ENCODE measurements around the gene LAMA2. TPM values are rescaled to one million over a fixed set of nuclear protein-coding genes. Genes with fewer than 3 reads are reported as not detected.

Gene LAMA2
- polyA plus RNA-seq, 1 of the 3 experiments (the other 2 are of a cell fraction): 0.92 TPM

DNA sequence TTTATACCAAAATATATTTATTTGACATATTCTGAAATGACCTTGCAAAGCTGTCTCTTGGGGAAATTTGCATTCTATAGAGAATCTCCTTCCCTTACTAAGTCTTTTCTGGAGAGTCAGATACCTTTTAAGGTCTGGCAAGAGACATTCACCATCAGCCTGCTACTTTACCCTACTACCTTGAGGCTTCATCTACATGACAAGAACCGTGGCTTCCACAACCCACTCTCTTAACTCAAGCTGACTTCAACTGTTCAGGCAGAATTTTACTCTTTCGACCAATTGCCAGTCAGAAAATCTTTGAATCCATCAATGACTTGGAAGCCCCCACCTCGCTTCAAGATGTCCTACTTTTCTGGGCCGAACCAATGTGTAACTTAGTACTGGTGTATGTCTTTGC, 314.2 kb downstream of the LAMA2 start:
- no peak overlapping the region for H3K4me2 ChIP-seq
- no peaks in the 10 kb centered on the region; a peak in 1 of 4 replicates for H3K4me1 ChIP-seq (ENCODE audit: control insufficient read depth in 1 of 2, insufficient read depth in 2 of 2, low read depth in 1 of 2, low read length in 1 of 2)
- H3F3A ChIP-seq (replicated peaks; ENCODE audit: insufficient read depth): no peaks in the 10 kb centered on the region
- H3K36me3 ChIP-seq (replicated peaks in 1 of 2; ENCODE audit: control insufficient read depth in 1 of 2, insufficient read depth in 2 of 2, low read length in 1 of 2): no peaks in the 10 kb centered on the region
- no peaks in the 10 kb centered on the region for H3K9me3 ChIP-seq
- H3K27ac ChIP-seq (ENCODE audit: low read depth in 2 of 2, low read length in 1 of 2): no peak overlapping the region
- no peak overlapping the region for H3K4me3 ChIP-seq (ENCODE audit: low read depth in 2 of 2, low read length in 1 of 2)
- no peaks in the 10 kb centered on the region; the same call in 1 of the 2 replicates for H3K27me3 ChIP-seq (ENCODE audit: insufficient read depth)
- no peaks in the 10 kb centered on the region for H4K20me1 ChIP-seq (ENCODE audit: insufficient read depth)
- 7% methylated on average over 4 of the region's 4 CpGs for WGBS (ENCODE audit: low lambda C conversion rate)
- DNase-seq: no peak
- TF ChIP-seq TAF1 (IDR thresholded peaks at IDR 0.05; ENCODE audit: borderline replicate concordance, low read depth, low read length) (no peak), NRF1 (IDR thresholded peaks at IDR 0.05; ENCODE audit: low read depth, low read length) (no peak), JUND (IDR thresholded peaks at IDR 0.05) (no peak), GATA2 (CRISPR knock-in tag; IDR thresholded peaks at IDR 0.05) (no peak), MXI1 (IDR thresholded peaks at IDR 0.05; ENCODE audit: low read depth, low read length) (no peak), FOXM1 (IDR thresholded peaks at IDR 0.05; ENCODE audit: low read depth) (no peak), SMC3 (IDR thresholded peaks at IDR 0.05; ENCODE audit: low read depth, low read length) (no peak), CHD2 (IDR thresholded peaks at IDR 0.05; ENCODE audit: low read length, partially characterized antibody) (no peak), GABPA (IDR thresholded peaks at IDR 0.05; ENCODE audit: low read depth) (no peak), SIN3A (IDR thresholded peaks at IDR 0.05; ENCODE audit: borderline replicate concordance, low read depth, low read length) (no peak), RCOR1 (IDR thresholded peaks at IDR 0.05; ENCODE audit: low read length) (no peak), FOSL2 (IDR thresholded peaks at IDR 0.05; ENCODE audit: borderline replicate concordance, low read depth) (no peak), EZH2phosphoT487 (IDR thresholded peaks at IDR 0.05; ENCODE audit: borderline replicate concordance, low read depth) (no peak), MEF2A (IDR thresholded peaks at IDR 0.05; ENCODE audit: borderline replicate concordance, low read depth) (no peak)
- TF ChIP-seq, protein P1, sequence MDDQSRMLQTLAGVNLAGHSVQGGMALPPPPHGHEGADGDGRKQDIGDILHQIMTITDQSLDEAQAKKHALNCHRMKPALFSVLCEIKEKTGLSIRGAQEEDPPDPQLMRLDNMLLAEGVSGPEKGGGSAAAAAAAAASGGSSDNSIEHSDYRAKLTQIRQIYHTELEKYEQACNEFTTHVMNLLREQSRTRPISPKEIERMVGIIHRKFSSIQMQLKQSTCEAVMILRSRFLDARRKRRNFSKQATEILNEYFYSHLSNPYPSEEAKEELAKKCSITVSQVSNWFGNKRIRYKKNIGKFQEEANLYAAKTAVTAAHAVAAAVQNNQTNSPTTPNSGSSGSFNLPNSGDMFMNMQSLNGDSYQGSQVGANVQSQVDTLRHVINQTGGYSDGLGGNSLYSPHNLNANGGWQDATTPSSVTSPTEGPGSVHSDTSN (IDR thresholded peaks at IDR 0.05): no peak
- TF ChIP-seq, protein P2, sequence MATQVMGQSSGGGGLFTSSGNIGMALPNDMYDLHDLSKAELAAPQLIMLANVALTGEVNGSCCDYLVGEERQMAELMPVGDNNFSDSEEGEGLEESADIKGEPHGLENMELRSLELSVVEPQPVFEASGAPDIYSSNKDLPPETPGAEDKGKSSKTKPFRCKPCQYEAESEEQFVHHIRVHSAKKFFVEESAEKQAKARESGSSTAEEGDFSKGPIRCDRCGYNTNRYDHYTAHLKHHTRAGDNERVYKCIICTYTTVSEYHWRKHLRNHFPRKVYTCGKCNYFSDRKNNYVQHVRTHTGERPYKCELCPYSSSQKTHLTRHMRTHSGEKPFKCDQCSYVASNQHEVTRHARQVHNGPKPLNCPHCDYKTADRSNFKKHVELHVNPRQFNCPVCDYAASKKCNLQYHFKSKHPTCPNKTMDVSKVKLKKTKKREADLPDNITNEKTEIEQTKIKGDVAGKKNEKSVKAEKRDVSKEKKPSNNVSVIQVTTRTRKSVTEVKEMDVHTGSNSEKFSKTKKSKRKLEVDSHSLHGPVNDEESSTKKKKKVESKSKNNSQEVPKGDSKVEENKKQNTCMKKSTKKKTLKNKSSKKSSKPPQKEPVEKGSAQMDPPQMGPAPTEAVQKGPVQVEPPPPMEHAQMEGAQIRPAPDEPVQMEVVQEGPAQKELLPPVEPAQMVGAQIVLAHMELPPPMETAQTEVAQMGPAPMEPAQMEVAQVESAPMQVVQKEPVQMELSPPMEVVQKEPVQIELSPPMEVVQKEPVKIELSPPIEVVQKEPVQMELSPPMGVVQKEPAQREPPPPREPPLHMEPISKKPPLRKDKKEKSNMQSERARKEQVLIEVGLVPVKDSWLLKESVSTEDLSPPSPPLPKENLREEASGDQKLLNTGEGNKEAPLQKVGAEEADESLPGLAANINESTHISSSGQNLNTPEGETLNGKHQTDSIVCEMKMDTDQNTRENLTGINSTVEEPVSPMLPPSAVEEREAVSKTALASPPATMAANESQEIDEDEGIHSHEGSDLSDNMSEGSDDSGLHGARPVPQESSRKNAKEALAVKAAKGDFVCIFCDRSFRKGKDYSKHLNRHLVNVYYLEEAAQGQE (IDR thresholded peaks at IDR 0.05; ENCODE audit: low read depth, low read length): no peak
- TF ChIP-seq, protein P3, sequence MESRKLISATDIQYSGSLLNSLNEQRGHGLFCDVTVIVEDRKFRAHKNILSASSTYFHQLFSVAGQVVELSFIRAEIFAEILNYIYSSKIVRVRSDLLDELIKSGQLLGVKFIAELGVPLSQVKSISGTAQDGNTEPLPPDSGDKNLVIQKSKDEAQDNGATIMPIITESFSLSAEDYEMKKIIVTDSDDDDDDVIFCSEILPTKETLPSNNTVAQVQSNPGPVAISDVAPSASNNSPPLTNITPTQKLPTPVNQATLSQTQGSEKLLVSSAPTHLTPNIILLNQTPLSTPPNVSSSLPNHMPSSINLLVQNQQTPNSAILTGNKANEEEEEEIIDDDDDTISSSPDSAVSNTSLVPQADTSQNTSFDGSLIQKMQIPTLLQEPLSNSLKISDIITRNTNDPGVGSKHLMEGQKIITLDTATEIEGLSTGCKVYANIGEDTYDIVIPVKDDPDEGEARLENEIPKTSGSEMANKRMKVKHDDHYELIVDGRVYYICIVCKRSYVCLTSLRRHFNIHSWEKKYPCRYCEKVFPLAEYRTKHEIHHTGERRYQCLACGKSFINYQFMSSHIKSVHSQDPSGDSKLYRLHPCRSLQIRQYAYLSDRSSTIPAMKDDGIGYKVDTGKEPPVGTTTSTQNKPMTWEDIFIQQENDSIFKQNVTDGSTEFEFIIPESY (IDR thresholded peaks at IDR 0.05; ENCODE audit: borderline replicate concordance, low read depth): no peak
- TF ChIP-seq, protein P4, sequence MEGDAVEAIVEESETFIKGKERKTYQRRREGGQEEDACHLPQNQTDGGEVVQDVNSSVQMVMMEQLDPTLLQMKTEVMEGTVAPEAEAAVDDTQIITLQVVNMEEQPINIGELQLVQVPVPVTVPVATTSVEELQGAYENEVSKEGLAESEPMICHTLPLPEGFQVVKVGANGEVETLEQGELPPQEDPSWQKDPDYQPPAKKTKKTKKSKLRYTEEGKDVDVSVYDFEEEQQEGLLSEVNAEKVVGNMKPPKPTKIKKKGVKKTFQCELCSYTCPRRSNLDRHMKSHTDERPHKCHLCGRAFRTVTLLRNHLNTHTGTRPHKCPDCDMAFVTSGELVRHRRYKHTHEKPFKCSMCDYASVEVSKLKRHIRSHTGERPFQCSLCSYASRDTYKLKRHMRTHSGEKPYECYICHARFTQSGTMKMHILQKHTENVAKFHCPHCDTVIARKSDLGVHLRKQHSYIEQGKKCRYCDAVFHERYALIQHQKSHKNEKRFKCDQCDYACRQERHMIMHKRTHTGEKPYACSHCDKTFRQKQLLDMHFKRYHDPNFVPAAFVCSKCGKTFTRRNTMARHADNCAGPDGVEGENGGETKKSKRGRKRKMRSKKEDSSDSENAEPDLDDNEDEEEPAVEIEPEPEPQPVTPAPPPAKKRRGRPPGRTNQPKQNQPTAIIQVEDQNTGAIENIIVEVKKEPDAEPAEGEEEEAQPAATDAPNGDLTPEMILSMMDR (IDR thresholded peaks at IDR 0.05): no peak
- TF ChIP-seq, protein P5, sequence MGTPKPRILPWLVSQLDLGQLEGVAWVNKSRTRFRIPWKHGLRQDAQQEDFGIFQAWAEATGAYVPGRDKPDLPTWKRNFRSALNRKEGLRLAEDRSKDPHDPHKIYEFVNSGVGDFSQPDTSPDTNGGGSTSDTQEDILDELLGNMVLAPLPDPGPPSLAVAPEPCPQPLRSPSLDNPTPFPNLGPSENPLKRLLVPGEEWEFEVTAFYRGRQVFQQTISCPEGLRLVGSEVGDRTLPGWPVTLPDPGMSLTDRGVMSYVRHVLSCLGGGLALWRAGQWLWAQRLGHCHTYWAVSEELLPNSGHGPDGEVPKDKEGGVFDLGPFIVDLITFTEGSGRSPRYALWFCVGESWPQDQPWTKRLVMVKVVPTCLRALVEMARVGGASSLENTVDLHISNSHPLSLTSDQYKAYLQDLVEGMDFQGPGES (IDR thresholded peaks at IDR 0.05; ENCODE audit: low read depth, low read length): no peak
- ChIA-PET POLR2A (no interaction called here), CTCF (interaction anchor here (0.8 to 1.6 kb wide), 2 partner anchors 9 to 55 kb away, joined by 3 to 8 read pairs; no protein-coding TSS in a partner anchor)
- H3K9ac ChIP-seq: no peak overlapping the region
- H3K9me2 ChIP-seq: no peaks in the 10 kb centered on the region; the same call in 1 of the 2 replicates
- H2AFZ ChIP-seq (ENCODE audit: low read depth): no peak overlapping the region
- H3K79me2 ChIP-seq (ENCODE audit: insufficient read depth): no peaks in the 10 kb centered on the region

All from SK-N-SH (cell line).